Activated CD8-positive, alpha-beta memory T cell treated with anti-CD3 and anti-CD28 coated beads, Interleukin-2, amount 50 U/mL, for 1 hour (primary cell): ENCODE measurements around the gene UTS2.

ENCODE experiments used
- DNase-seq: peaks from one replicate; pipeline ENCODE4 v3.0.0-alpha.2; 2020; ENCODE audit errors: extremely low read depth

The UTS2 gene

DNA sequence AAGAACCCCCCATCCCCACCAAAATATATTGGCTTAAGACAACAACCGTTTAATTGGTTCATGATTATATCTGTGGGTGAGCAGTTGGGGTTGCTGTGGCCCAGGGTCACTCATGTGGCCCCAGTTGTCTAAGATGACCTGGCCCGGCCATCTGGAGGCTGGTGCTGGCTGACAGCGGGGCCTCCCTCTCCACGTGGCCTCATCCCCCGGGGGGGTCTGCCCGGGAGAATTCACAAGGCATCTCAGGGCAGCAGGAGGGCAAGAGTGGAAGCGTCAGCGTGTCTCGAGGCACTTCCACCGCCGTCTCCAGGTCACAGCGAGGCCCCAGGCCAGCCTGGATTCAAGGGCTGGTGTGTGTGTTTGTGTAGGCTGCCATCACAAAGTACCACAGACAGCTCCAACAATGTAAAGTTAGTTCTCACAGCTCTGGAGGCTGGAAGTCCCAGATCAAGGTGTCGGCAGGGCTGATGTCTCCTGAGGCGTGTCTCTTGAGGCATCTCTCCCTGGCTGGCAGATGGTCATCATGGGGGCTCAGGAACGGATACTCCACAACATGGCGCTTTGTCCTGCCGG lies 11.0 kb upstream of the UTS2 start:
- DNase-seq, result no peak

DNA sequence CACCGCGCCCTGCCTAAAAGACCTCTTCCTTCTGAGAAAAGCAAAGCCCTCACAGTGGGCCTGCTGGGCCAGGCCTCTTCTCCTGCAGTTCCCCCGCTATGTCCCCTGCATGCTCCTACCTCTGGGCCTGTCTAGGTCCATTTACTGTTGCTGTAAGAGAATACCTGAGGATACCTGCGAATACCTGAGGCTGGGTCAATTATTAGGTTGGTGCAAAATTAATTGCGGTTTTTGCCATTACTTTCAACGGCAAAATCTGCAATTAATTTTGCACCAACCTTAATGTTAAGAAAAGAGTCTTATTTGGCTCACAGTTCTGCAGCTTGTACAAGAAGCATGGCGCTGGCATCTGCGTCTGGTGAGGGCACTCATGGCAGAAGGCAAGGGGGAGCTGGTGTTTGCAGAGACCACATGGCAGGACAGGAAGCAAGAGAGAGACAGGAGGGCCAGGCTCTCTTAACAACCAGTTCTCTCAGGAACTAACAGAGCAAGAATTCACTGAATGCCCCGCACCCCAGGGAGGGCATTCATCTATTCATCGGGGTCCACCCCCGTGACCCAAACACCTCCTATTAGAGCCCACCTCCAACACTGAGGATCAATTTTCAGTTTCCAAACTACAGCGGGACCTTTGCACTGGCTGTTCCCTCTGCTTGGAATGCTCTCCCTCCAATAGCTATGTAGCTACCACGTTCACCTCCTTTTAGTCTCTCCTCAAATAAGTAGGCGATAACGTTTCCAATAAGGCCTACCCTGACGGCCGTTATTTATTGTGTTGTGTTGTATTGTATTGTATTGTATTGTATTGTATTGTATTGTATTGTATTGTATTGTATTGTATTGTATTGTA lies 9.6 kb upstream of the UTS2 start:
- DNase-seq, result no peak

DNA sequence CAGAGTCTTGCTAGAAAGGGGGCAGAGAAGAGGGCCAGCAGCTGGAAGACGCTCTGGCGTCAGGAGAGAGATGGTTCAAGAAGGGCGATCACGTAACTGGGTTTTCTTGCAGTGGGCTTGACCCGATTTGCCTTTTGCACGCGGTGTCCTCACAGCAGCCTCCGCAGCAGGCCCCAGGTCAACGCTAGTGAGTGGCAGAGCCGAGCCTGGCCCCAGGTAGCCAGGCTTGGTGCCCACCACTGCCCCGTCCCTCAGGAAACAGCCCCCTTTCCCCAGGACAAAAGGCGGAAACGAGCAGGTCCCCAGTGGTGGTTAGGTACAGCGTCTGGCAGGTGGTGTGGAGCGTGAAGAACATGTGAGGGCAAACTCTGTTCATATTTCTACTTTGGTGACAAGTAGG lies 8.6 kb upstream of the UTS2 start:
- no peak for DNase-seq

DNA sequence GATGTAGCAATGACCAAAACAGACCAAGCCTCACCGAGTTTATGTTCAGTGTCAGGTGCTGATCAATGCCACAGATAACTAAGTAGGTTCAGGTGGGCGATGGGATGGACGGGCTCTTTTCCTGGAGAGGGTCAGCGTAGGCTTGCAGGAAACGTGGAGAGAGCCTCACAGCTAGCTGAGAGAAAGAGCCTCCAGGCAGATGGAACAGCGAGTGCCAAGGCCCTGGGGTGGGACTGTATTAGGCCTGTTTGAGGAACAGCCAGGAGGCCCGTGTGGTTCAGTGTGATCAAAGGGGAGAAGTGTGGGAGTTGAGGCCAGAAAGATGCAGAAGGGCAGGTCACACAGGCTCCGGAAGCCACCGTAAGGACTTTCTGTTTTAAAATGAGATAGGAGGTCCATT lies 7.3 kb upstream of the UTS2 start:
- no peak for DNase-seq

DNA sequence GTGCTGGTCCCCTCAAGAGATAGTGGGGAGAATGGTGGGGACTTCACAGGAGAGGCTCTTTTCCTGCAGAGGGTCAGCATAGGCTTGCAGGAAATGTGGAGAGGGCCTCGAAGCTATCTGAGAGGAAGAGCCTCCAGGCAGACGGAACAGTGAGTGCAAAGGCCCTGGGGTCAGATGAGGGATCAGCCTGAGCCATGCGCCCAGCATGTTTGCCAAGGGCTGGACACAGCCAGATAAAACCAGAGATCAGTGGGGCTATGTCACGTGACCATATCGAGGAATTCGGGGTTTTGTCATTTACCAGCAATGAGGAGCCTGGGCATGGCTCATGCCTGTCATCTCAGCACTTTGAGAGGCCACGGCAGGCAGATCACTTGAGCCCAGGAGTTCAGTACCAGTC lies 6.5 kb upstream of the UTS2 start:
- no peak for DNase-seq

DNA sequence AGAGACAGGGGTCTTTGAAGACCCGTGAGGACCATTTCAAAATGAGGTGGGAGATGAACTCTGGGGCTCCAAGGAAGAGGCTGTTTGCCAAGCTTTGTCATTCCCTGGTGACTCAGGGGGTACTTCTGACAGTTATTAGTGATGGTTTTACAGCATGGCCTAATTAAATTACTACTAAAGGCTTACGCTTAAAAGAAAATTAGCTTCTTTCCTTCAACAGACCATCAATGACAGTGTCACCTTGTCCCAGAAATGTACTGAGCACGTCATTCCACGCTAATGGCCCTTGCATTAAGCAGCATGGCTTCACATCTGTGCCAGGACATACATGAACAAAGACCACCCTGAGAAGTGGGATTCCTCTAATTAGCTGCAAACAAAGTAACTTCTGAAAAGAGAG lies 5.1 kb upstream of the UTS2 start:
- no peak for DNase-seq

DNA sequence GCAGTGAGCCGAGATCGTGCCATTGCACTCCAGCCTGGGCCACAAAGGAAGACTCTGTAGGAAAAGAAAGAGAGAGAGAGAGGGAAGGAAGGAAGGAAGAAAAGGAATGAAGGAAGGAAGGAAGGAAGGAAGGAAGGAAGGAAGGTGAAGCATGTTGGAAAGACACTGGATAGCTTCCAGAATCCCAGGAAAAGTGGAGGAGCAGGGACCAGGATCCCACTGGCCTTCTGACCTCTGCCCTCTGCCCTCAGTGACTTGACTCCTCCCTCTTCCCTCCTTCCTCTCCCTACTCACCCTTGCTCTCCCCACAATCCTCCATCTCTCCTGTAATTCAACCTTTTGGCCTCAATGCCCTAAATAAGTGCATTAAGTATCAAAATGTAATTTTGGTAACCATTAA lies 4.1 kb upstream of the UTS2 start:
- DNase-seq, result no peak

DNA sequence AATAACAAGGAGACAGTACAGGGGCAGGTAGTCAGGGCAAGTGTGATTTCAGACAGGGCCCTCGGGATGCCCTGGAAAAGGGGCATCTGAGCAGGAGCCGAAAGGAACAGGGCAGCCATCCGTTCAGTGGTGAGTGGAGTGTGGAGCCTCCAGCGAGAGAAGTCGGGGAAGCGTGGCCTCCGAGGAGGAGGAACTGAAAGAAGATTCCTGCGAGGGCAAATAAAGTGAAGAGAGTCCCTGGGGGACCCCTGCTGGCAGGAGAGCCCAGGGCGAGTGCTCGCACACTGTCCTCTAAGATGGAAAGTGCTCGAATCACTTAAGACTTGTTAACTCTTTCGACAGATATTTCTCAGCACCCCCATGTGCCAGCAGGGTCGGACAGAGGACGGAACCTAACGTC lies 3.5 kb upstream of the UTS2 start:
- DNase-seq, result no peak

DNA sequence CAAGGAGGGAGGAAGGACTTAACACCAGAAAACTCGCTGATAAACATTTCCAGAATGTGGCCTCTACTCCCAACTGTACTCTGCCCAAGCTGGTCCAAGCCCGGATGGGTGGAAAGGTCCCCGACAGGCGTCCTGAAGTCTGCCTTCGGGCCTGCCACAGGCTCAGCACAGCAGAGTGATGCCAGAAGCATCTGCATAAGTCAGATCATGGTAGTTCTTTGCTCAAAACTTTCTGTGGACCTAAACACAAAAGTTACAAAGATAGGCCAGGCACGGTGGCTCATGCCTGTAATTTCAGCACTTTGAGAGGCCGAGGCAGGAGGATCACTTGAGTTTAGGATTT lies 790 bp upstream of the UTS2 start:
- DNase-seq, result no peak

DNA sequence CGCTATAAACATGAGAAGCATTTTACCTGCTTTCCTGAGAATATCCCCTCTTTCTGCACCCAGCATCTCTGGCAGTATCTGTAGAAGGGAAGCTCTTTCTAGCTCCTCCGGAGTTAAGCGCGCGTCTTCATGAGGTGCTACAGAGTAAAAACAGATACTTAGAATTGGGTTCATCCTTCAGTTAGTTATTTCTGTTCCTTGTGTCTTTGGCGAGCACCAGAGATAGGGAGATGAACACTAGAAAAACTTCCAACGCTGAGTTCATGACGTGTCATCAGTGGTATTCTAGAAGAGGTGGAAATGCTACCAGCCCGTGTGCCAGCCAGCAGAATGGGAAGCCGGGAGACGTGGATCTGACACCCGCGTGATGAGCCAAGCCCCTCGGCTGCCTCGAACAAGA lies 2.1 kb downstream of the UTS2 start:
- no peak for DNase-seq

DNA sequence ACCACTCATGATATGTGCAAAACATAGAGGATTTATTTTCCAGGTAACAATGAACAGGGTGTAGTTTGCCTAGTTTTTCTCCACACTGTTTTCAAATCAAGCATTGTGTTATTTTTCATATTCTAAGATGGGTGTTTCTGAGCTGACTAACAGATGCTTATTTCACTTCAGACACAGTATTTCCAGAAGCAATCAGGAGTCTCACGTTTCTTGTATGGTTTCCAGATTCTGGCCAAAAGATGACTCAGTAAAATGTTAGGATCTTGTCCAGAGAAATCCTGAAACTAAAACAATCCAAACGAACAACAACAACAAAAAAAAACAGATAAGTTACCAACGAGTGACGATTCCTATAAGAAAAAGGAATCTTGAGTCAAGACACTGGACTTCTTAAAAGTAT lies 5.3 kb downstream of the UTS2 start:
- no peak for DNase-seq

DNA sequence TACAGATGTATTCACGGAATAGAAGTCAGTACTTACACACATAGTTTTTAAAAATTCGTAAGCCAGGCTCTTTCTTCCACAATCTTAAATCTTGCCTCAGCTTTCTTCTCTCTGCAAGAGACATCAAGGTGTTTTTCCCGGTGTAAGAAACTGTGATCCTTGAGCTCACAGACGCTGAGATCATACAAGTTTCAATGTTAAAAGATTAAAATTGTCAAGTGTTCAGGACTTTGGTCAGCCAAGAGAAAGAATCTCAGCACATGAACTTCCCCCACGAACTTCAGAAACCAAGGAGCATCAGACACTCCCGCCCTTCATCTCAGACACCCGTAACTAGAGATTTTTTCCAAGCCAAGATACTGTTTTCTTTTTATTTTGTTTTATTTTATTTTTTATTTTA lies 6.2 kb downstream of the UTS2 start:
- no peak for DNase-seq

DNA sequence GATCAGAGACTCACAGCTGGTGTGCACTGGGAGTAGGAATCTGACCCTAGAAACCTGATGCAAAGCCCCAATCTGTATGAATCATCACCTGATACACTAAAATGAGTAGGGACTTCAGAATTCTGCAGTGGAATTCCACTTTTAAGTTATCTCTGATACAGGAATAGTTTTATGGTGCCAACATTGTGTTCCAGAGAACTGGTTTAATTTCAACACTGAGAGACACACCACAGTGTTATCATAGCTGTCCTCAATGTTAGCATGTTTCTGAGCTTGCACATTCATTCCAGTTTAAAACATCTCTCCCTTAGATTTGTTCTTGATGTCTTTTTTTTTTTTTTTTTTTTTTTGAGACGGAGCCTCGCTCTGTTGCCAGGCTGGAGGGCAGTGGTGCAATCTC lies 7.1 kb downstream of the UTS2 start:
- DNase-seq, result no peak

DNA sequence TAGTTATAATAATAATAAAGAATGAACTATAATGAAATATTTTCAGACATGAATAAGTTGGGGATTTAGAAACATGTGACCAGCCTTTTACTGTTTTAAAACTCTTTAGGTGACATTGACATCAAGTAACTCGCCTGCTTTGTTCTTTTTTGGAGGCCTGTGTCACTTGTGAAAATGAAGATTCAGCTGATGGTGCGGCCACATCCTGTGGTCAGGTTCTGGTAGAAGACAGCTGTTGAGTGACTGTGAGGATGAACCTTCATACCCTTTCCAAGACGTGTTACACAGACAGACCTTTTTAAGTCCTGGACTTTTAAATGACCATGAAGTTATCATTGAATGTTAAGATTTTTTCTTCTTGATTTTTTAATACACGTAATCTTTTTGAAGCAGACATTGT lies 10.3 kb downstream of the UTS2 start:
- no peak for DNase-seq

DNA sequence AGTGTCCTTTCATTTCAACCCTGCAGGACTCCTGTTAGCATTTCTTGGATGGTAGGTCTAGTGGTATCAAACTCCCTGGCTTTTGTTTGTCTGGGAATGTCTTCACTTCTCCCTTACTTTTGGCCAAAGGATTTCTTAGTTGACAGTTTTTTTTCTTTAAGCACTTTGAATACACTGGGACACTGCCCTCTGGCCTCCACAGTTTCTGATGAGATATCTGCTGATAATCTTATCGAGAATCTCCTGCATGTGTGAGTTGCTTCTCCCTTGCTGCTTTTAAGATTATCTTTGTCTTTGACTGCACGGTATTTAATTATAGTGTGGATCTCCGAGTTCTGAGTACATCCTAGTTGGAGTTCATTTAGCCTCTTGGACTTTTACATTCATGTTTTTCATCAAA lies 13.3 kb downstream of the UTS2 start:
- DNase-seq, result no peak

DNA sequence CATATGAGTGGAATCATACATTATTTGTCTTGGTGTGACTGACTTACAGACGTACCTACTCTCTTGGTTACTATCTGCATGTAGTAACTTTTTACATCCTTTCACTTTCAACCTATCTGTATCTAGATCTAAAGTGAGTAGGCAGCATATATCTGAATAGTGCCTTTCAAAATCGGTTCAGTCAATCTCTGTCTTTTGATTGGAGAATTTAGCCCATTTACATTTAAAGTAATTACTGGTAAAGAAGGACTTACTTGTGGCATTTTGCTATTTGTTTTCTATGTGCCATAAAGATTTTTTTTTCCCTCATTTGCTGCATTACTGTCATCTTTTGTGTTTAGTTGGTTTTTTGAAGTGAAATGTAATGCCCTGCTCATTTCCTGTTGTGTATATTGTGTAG lies 14.2 kb downstream of the UTS2 start:
- no peak for DNase-seq

DNA sequence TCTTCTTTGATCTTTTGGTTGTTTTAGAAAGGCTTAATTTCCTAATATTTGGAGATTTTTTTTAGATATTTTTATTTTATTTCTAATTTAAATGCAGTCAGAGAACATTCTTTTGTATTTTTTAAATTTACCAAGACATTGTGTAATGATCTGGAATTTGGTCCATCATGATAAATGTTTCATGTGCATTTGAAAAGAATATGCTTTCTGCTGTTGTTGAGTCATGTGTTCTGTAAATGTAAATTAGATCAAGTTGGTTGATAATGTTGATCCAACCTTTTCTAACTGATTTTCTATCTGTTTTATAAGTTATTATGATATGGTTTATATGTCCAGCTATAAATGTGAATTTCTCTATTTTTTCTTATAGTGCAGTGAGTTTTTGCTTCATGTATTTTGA lies 19.8 kb downstream of the UTS2 start:
- DNase-seq, result no peak

DNA sequence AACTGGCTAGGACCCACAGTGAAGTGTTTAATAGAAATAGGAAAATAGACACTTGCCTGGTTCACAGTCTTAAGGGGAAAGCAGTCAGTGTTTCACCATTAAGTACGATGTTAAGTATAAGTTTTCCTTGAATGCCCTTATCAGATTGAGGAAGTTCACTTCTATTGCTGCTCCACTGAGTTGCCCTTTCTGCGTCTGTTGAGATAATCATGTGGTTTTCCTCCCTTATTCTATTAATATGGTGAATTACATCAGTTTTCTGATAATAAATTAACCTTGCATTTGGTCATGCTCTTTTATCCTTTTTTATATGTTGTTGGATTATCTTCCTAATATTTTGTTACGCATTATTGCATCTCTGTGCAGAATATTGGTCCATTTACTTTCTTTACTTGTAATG lies 21.4 kb downstream of the UTS2 start:
- DNase-seq, result no peak

DNA sequence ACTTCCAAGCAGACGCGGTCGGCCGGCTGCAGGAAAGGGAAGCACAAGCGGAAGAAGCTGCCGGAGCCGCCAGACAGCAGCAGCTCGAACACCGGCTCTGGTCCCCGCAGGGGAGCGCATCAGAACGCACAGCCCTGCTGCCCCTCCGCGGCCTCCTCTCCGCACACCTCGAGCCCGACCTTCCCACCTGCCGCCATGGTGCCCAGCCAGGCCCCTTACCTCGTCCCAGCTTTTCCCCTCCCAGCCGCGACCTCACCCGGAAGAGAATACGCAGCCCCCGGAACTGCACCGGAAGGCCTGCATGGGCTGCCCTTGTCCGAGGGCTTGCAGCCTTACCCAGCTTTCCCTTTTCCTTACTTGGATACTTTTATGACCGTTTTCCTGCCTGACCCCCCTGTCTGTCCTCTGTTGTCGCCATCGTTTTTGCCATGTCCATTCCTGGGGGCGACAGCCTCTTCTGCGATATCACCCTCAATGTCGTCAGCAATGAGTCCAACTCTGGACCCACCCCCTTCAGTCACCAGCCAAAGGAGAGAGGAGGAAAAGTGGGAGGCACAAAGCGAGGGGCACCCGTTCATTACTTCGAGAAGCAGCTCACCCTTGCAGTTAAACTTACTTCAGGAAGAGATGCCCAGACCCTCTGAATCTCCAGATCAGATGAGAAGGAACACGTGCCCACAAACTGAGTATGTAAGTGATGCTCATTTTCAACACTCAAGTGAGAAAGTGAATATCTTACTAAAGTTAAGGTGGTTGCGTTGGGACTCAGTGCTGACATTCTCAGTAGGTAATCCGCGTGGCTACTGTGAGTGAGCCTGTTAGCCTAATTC lies 25.5 kb downstream of the UTS2 start:
- no peak for DNase-seq

DNA sequence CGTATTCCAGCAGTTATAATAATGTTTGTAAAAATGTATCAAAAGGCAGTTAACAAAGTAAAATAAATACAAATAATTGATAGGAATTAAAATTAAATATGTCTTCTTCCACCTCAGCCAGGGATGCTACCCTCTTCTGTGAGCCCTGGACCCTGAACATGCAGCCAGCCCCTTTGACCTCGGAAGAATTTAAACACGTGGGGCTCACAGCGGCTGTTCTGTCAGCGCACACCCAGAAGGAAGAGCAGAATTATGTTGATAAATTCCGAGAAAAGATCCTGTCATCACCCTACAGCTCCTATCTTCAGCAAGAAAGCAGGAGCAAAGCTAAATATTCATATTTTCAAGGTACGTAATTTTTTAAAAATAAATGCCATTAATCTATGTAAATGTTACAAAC lies 26.5 kb downstream of the UTS2 start:
- DNase-seq, result no peak

DNA sequence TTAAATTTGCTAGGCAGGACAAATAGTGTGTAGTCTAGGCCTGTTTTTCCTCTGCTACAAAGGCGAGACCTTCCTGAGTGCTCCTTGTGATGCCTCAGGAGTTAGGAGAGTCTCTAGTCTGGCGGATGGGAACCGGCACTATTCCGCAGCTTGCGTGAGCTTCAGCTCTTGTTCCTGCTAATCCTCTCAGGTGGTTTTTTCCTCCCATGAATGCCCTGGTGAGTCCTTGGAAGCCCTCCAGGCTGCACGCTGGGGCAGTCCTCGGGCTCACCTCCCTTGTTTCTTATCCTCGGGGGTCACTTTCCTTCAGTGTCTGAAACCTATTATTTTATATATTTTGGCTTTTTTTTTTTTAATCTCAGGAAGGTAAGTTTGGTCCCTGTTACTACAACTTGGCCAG lies 28.2 kb downstream of the UTS2 start:
- no peak for DNase-seq

DNA sequence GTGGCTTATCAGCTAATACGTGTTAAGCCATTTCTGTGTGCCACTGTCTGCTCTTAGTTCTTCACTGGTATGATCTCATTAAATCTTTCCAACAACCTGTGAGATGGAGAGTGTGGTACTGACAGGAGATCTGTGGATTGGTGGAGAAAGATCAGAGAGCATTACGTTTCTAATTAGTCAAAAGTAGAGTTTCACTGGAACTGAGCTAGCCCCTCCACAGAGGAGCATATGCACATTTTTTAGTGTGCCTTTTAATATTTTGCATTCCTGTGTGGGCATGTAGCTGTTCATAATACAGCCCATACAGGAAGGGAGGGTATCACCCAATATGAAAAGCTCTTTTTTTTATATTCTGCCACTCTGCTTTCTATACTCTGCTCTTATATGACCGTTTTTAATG lies 31.6 kb downstream of the UTS2 start:
- DNase-seq, result no peak

DNA sequence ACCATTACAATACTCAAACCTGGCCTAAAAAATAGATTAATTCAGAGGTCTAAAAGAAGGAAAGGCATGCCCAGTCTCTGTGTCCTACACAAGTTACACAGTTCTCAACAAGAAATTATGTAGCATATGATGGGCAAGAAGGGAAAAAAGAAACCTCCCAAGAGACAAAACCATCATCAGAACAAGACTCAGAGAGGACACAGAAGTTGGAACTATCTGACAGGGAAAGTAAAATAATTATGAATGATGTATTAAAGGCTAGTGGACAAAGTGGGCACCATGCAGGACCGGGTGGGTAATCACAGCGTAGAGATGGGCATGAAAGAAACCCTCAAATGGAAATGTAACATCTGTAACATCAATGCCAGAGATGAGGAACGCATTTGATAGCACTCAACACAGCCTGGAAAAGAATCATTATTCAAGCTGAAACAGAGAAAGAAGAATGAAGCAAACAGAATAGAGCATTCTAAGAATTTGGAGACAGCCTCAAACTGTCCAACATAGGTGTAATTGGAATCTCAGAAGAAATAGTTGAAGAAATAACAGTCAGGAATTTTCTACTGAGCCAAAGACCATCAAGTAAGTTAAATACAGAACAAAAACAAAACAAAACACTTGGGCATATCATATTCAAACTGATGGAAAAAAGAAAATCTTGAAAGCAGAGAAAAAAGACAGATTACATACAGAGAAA lies 39.0 kb downstream of the UTS2 start:
- DNase-seq, result no peak
